Osteocyte (in vitro differentiated cells): ENCODE results near the gene COL19A1. TPM values are rescaled to one million over a fixed set of nuclear protein-coding genes. Genes with fewer than 3 reads are reported as not detected.
"Not testable (repeated sequence)": the region's sequence is repeated elsewhere in the genome, so short reads cannot be mapped to it uniquely, and the experiment has no call there.

Experiments used
- DNase-seq: peaks from one replicate; pipeline ENCODE4 v3.0.0; 2021; ENCODE audit warnings: mixed read lengths; ENCODE audit not compliant: unreplicated experiment; ENCODE audit errors: extremely low spot score
- H3K27ac Mint-ChIP-seq: one replicate; pipeline ENCODE4 v1.8.0; 2021; ENCODE audit warnings: mild to moderate bottlenecking, mixed read lengths; ENCODE audit not compliant: unreplicated experiment
- H3K27me3 Mint-ChIP-seq: one replicate; pipeline ENCODE4 v1.8.0; 2021; ENCODE audit warnings: mixed read lengths; ENCODE audit not compliant: unreplicated experiment
- H3K36me3 Mint-ChIP-seq: one replicate; pipeline ENCODE4 v1.8.0; 2021; ENCODE audit warnings: mixed read lengths; ENCODE audit not compliant: unreplicated experiment
- H3K4me1 Mint-ChIP-seq: one replicate; pipeline ENCODE4 v1.8.0; 2021; ENCODE audit warnings: mixed read lengths; ENCODE audit not compliant: unreplicated experiment
- H3K4me3 Mint-ChIP-seq: one replicate; pipeline ENCODE4 v1.8.0; 2021; ENCODE audit warnings: mild to moderate bottlenecking, moderate library complexity, mixed read lengths; ENCODE audit not compliant: unreplicated experiment
- H3K9me3 Mint-ChIP-seq: one replicate; pipeline ENCODE4 v1.8.0; 2021; ENCODE audit warnings: mixed read lengths; ENCODE audit not compliant: unreplicated experiment
- CTCF ChIP-seq: fragments of 200-600 bp; sonication (generic); IDR thresholded peaks from 2 replicates; pipeline ENCODE4 v1.5.0; 2021; ENCODE audit warnings: antibody characterized with exemption, mild to moderate bottlenecking, moderate library complexity
- total RNA-seq: library from RNA; stranded (reverse); gene quantifications from 2 replicates; pipeline ENCODE4 v1.2.1, GENCODE V29; 2021

COL19A1 gene
- total RNA-seq, 1 donor from 2014 or later, result not detected

DNA sequence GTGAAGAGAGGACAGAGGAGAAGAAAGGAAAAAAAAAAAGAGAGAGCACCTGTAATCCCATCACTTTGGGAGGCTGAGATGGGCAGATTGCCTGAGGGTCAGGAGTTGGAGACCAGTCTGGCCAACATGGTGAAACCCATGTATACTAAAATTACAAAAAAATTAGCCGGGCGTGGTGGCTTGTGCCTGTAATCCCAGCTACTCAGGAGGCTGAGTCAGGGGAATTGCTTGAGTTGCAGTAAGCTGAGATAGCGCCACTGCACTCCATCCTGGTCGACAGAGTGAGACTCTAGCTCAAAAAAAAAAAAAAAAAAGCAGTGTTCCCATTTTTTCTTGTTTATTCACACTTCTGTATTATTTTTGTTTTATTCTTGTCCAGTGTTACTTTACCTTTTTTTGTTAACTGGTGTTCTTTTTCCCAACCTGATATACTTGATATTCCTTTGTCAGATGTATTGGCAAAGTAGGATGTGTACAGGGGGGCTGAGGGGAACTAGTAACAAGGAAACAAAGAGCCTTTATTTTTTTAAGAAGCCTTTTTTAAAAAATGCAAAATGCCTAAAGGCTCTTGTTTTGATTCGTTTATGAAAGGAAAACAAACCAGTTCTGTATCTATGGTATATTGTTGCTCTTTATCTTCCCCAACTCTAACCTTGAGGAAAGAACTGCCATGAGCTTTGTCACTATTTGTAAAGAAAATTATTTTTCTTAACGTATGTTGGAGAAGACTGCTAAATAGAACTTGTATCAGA lies 22.3 kb downstream of the COL19A1 start:
- H3K36me3 Mint-ChIP-seq, result no peaks in the 10 kb centered on the region

GRCh38 chr6:69889234-69889974 lies 23.0 kb downstream of the COL19A1 start:
- not testable (repeated sequence) for H3K4me3 Mint-ChIP-seq, H3K27me3 Mint-ChIP-seq, H3K27ac Mint-ChIP-seq, H3K9me3 Mint-ChIP-seq, H3K36me3 Mint-ChIP-seq, DNase-seq
- peaks cover 23% of the 10 kb centered on the region for H3K4me1 Mint-ChIP-seq

More for the DNA sequence above, 22.3 kb downstream of the COL19A1 start:
- no peaks in the 10 kb centered on the region for H3K9me3 Mint-ChIP-seq
- no peak for TF ChIP-seq CTCF
- H3K4me1 Mint-ChIP-seq, result peaks cover 15% of the 10 kb centered on the region
- H3K27me3 Mint-ChIP-seq, result no peaks in the 10 kb centered on the region
- DNase-seq, result no peak
- no peak overlapping the region for H3K27ac Mint-ChIP-seq
- no peak overlapping the region for H3K4me3 Mint-ChIP-seq

GRCh38 chr6:69892561-69892960 lies 26.2 kb downstream of the COL19A1 start:
- not testable (repeated sequence) for H3K9me3 Mint-ChIP-seq, DNase-seq, H3K27ac Mint-ChIP-seq, H3K36me3 Mint-ChIP-seq, H3K27me3 Mint-ChIP-seq, H3K4me3 Mint-ChIP-seq
- peaks cover 28% of the 10 kb centered on the region for H3K4me1 Mint-ChIP-seq

GRCh38 chr6:69893266-69893665 lies 26.9 kb downstream of the COL19A1 start:
- H3K27me3 Mint-ChIP-seq, H3K27ac Mint-ChIP-seq, DNase-seq, H3K36me3 Mint-ChIP-seq, H3K4me3 Mint-ChIP-seq, H3K9me3 Mint-ChIP-seq: not testable (repeated sequence)
- H3K4me1 Mint-ChIP-seq, result peaks cover 28% of the 10 kb centered on the region

GRCh38 chr6:69894578-69895347 lies 28.4 kb downstream of the COL19A1 start:
- no peak for DNase-seq
- peak overlapping the region; percentile 61 for H3K27ac Mint-ChIP-seq
- no peak for TF ChIP-seq CTCF

GRCh38 chr6:69895396-69895795 lies 29.0 kb downstream of the COL19A1 start:
- Mint-ChIP-seq H3K4me3 (no peak overlapping the region), H3K4me1 (peaks cover 25% of the 10 kb centered on the region), H3K36me3 (no peaks in the 10 kb centered on the region), H3K27ac (no peak overlapping the region), H3K27me3 (no peaks in the 10 kb centered on the region), H3K9me3 (no peaks in the 10 kb centered on the region)
- no peak for DNase-seq
- TF ChIP-seq CTCF, result no peak

More at GRCh38 chr6:69894578-69895347, 28.4 kb downstream of the COL19A1 start:
- Mint-ChIP-seq H3K4me1 (peaks cover 25% of the 10 kb centered on the region), H3K4me3 (no peak overlapping the region), H3K9me3 (no peaks in the 10 kb centered on the region), H3K36me3 (no peaks in the 10 kb centered on the region), H3K27me3 (no peaks in the 10 kb centered on the region)
